ENCODE measurements around the gene ARSI.

ARSI gene

GRCh38 chr5:150286820-150287219 is 15.9 kb downstream of the ARSI start:
- Histone ChIP-seq H3K4me3 (IDR thresholded peaks at IDR 0.05; ENCODE audit: insufficient read depth, low read depth, low read length) (no peak overlapping the region), H2AFZ (ENCODE audit: low read depth) (no peak overlapping the region), H3K79me2 (ENCODE audit: insufficient read depth, low read depth) (no peaks in the 10 kb centered on the region), H3K4me2 (no peak overlapping the region), H3K36me3 (ENCODE audit: insufficient read depth) (no peaks in the 10 kb centered on the region), H3K4me1 (ENCODE audit: low read depth, poor library complexity, severe bottlenecking) (peaks cover 8% of the 10 kb centered on the region), H4K20me1 (ENCODE audit: insufficient read depth) (no peaks in the 10 kb centered on the region), H3K27me3 (ENCODE audit: insufficient read depth, low read depth) (no peaks in the 10 kb centered on the region), H3K9ac (no peak overlapping the region), H3K27ac (no peak overlapping the region)
- TF ChIP-seq CTCF (conservative IDR thresholded peaks at IDR 0.05; ENCODE audit: low read depth, low read length) = peak; percentile 33; the same call in 1 of the 2 replicates

DNA sequence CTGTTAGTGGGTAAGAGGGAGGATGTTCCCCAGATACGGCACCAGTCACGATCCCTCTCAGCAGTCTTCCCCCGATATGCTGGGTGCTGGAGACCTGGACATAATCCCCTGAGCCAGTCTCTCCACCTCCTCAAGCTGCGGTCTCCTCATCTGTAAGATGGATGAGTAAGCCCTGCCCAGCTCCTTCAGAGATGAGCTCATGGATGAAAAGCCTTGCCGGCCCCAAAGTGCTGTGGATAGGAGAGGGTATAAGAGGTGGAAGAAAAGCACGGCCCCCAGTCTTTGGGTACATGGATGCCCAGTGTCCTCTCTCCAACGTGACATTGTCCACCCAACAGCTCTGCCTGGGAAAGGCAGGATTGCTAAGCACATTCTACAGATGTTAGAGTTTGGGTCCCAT is 17.6 kb downstream of the ARSI start:
- Histone ChIP-seq H3K27me3 (ENCODE audit: insufficient read depth, low read depth) (no peaks in the 10 kb centered on the region), H3K36me3 (ENCODE audit: insufficient read depth) (no peaks in the 10 kb centered on the region), H3K27ac (no peak overlapping the region)

DNA sequence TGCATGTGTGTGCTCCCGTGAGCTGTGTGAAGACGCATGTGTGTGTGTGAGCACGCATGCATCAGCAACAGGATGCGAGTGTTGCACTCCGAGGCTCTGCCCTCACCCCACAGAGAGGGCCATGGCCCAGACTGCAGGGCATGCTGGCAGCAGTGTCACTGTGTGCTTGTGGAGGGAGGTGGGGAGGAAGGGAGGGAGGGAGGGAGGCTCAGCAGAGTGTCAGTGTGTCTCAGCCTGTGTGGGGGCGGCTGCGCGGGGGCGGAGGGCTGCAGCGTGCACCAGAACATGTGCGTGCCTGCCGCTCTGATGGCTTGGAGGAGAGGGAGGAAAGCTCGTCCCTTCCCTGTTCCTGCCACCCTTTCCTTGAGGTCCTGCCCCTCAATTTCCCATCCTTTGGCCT is 18.4 kb downstream of the ARSI start:
- TF ChIP-seq CTCF (conservative IDR thresholded peaks at IDR 0.05; ENCODE audit: low read depth, low read length) = no peak
- no peak overlapping the region for H3K4me2 ChIP-seq
- H2AFZ ChIP-seq (ENCODE audit: low read depth) = no peak overlapping the region
- H3K27ac ChIP-seq = no peak overlapping the region
- H3K9ac ChIP-seq = no peak overlapping the region
- H3K79me2 ChIP-seq (ENCODE audit: insufficient read depth, low read depth) = no peaks in the 10 kb centered on the region
- peaks cover 8% of the 10 kb centered on the region for H3K4me1 ChIP-seq (ENCODE audit: low read depth, poor library complexity, severe bottlenecking)
- H3K27me3 ChIP-seq (ENCODE audit: insufficient read depth, low read depth) = no peaks in the 10 kb centered on the region
- no peak overlapping the region for H3K4me3 ChIP-seq (IDR thresholded peaks at IDR 0.05; ENCODE audit: insufficient read depth, low read depth, low read length)
- no peaks in the 10 kb centered on the region for H4K20me1 ChIP-seq (ENCODE audit: insufficient read depth)
- no peaks in the 10 kb centered on the region for H3K36me3 ChIP-seq (ENCODE audit: insufficient read depth)

More for the DNA sequence above, 17.6 kb downstream of the ARSI start:
- Histone ChIP-seq H2AFZ (ENCODE audit: low read depth) (no peak overlapping the region), H3K79me2 (ENCODE audit: insufficient read depth, low read depth) (no peaks in the 10 kb centered on the region), H3K9ac (no peak overlapping the region), H3K4me3 (IDR thresholded peaks at IDR 0.05; ENCODE audit: insufficient read depth, low read depth, low read length) (no peak overlapping the region), H3K4me2 (no peak overlapping the region), H4K20me1 (ENCODE audit: insufficient read depth) (no peaks in the 10 kb centered on the region), H3K4me1 (ENCODE audit: low read depth, poor library complexity, severe bottlenecking) (peaks cover 8% of the 10 kb centered on the region)
- TF ChIP-seq CTCF (conservative IDR thresholded peaks at IDR 0.05; ENCODE audit: low read depth, low read length) = no peak

DNA sequence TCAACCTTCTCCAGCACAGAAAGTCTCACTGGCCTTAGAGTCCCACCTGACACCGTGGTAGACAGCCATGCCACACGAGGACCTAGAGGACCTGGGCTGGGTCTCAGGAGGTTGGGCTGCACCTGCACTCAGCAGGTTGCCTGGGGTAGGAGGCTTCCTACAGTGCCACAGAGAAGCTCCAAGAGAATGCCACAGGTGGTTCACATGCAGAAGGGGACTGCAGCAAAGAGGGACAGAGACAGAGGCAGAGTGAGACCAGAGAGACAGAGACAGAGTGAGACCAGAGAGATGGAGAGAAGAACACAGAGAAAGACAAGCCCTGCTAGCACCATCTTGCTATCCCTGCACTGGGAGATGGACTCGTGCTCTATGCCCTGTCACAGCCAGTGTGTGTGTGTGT is 18.8 kb downstream of the ARSI start:
- no peaks in the 10 kb centered on the region for H4K20me1 ChIP-seq (ENCODE audit: insufficient read depth)
- no peaks in the 10 kb centered on the region for H3K36me3 ChIP-seq (ENCODE audit: insufficient read depth)
- H3K79me2 ChIP-seq (ENCODE audit: insufficient read depth, low read depth) = no peaks in the 10 kb centered on the region
- no peak overlapping the region for H2AFZ ChIP-seq (ENCODE audit: low read depth)
- H3K4me1 ChIP-seq (ENCODE audit: low read depth, poor library complexity, severe bottlenecking) = peaks cover 7% of the 10 kb centered on the region
- H3K4me2 ChIP-seq = no peak overlapping the region
- no peak overlapping the region for H3K4me3 ChIP-seq (IDR thresholded peaks at IDR 0.05; ENCODE audit: insufficient read depth, low read depth, low read length)
- H3K27ac ChIP-seq = no peak overlapping the region
- no peaks in the 10 kb centered on the region for H3K27me3 ChIP-seq (ENCODE audit: insufficient read depth, low read depth)
- no peak overlapping the region for H3K9ac ChIP-seq
- no peak for TF ChIP-seq CTCF (conservative IDR thresholded peaks at IDR 0.05; ENCODE audit: low read depth, low read length)

All from KMS-11 (cell line).